ENCODE results near the gene FBN1.

The FBN1 gene

DNA sequence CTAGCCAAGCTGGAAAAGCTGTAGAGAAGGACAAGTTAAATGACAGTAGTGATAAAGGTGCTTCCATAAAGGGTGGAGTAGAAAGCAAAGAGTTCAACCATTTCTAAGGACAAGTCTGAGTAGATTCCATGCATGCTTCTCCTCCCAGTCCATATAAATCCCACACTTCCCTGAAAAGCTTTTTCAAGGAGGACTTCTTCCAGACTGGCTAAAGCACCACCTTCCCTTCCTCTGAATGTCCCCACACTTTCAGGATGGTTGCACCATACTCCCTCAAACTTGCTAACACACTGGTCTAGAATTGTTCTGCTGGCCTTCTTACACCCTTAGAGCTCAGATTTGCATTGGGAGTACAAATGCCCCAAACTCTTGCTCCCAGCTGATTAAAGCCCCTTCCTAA, 40.9 kb downstream of the FBN1 start:
- no peak for TF ChIP-seq FOXP2 (optimal IDR thresholded peaks at IDR 0.05; ENCODE audit: control extremely low read depth, extremely low read length, insufficient read depth)
- no peak for TF ChIP-seq POLR2AphosphoS5 (IDR thresholded peaks at IDR 0.05; ENCODE audit: borderline replicate concordance, low read depth, low read length)
- TF ChIP-seq EZH2 (IDR thresholded peaks at IDR 0.05), result no peak
- H3K27ac ChIP-seq, result no peak overlapping the region
- H3K9me3 ChIP-seq (ENCODE audit: low read depth, low read length), result no peaks in the 10 kb centered on the region
- H3K4me3 ChIP-seq, result no peak overlapping the region
- H3K9ac ChIP-seq (ENCODE audit: insufficient read length), result no peak overlapping the region
- DNase-seq (ENCODE audit: low read depth, low spot score), result no peak
- no peaks in the 10 kb centered on the region for H3K36me3 ChIP-seq (ENCODE audit: insufficient read depth, low read length)

- no peak for DNase-seq (ENCODE audit: low read depth, low spot score)
- Histone ChIP-seq H3K4me3 (no peak overlapping the region), H3K36me3 (ENCODE audit: insufficient read depth, low read length) (no peaks in the 10 kb centered on the region), H3K27ac (no peak overlapping the region), H3K9ac (ENCODE audit: insufficient read length) (no peak overlapping the region), H3K9me3 (ENCODE audit: low read depth, low read length) (no peaks in the 10 kb centered on the region)
- TF ChIP-seq POLR2AphosphoS5 (IDR thresholded peaks at IDR 0.05; ENCODE audit: borderline replicate concordance, low read depth, low read length) (no peak), EZH2 (IDR thresholded peaks at IDR 0.05) (no peak), FOXP2 (optimal IDR thresholded peaks at IDR 0.05; ENCODE audit: control extremely low read depth, extremely low read length, insufficient read depth) (no peak)
Observed at GRCh38 chr15:48603922-48604321, 41.6 kb downstream of the FBN1 start.

DNA sequence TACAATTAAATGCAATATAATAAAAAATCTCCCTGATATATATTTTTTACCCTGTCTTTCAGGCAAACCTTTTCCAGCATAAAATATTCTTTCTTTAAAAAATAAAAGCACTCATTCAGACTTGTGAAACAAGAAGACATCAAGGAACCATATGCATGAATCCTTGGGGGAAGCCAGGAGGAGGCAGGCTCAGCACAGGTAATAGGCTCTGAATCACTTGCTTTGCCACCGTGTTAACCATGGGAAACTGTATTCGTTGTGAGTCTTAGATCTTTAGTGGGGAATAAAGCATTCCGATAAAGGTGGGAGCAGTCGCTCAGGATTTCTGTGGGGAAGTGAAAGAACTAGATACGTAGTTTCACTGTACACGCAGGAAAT, 42.4 kb downstream of the FBN1 start:
- Histone ChIP-seq H3K9me3 (ENCODE audit: low read depth, low read length) (no peaks in the 10 kb centered on the region), H3K36me3 (ENCODE audit: insufficient read depth, low read length) (no peaks in the 10 kb centered on the region), H3K4me3 (peak overlapping the region; percentile 55; the same call in 1 of the 2 replicates), H3K27ac (peak overlapping the region; percentile 86), H3K9ac (ENCODE audit: insufficient read length) (no peak overlapping the region)
- TF ChIP-seq EZH2 (IDR thresholded peaks at IDR 0.05) (no peak), POLR2AphosphoS5 (IDR thresholded peaks at IDR 0.05; ENCODE audit: borderline replicate concordance, low read depth, low read length) (no peak), FOXP2 (optimal IDR thresholded peaks at IDR 0.05; ENCODE audit: control extremely low read depth, extremely low read length, insufficient read depth) (no peak)
- no peak for DNase-seq (ENCODE audit: low read depth, low spot score)

- peak overlapping the region; percentile 55 for H3K4me3 ChIP-seq
- TF ChIP-seq POLR2AphosphoS5 (IDR thresholded peaks at IDR 0.05; ENCODE audit: borderline replicate concordance, low read depth, low read length), result no peak
- TF ChIP-seq EZH2 (IDR thresholded peaks at IDR 0.05), result no peak
- TF ChIP-seq FOXP2 (optimal IDR thresholded peaks at IDR 0.05; ENCODE audit: control extremely low read depth, extremely low read length, insufficient read depth), result no peak
- peak; percentile 53 for DNase-seq (ENCODE audit: low read depth, low spot score)
- no peaks in the 10 kb centered on the region for H3K36me3 ChIP-seq (ENCODE audit: insufficient read depth, low read length)
- H3K9ac ChIP-seq (ENCODE audit: insufficient read length), result no peak overlapping the region
- H3K9me3 ChIP-seq (ENCODE audit: low read depth, low read length), result no peaks in the 10 kb centered on the region
- H3K27ac ChIP-seq, result peak overlapping the region; percentile 86
Observed at GRCh38 chr15:48602358-48603122, 43.0 kb downstream of the FBN1 start.

GRCh38 chr15:48601095-48601494, 44.4 kb downstream of the FBN1 start:
- Histone ChIP-seq H3K4me3 (no peak overlapping the region), H3K27ac (no peak overlapping the region), H3K9me3 (ENCODE audit: low read depth, low read length) (no peaks in the 10 kb centered on the region), H3K9ac (ENCODE audit: insufficient read length) (no peak overlapping the region), H3K36me3 (ENCODE audit: insufficient read depth, low read length) (no peaks in the 10 kb centered on the region)
- no peak for TF ChIP-seq POLR2AphosphoS5 (IDR thresholded peaks at IDR 0.05; ENCODE audit: borderline replicate concordance, low read depth, low read length)
- no peak for TF ChIP-seq FOXP2 (optimal IDR thresholded peaks at IDR 0.05; ENCODE audit: control extremely low read depth, extremely low read length, insufficient read depth)
- TF ChIP-seq EZH2 (IDR thresholded peaks at IDR 0.05), result no peak
- no peak for DNase-seq (ENCODE audit: low read depth, low spot score)

- no peak overlapping the region for H3K9ac ChIP-seq (ENCODE audit: insufficient read length)
- no peaks in the 10 kb centered on the region for H3K36me3 ChIP-seq (ENCODE audit: insufficient read depth, low read length)
- DNase-seq (ENCODE audit: low read depth, low spot score), result no peak
- no peak overlapping the region for H3K27ac ChIP-seq
- TF ChIP-seq FOXP2 (optimal IDR thresholded peaks at IDR 0.05; ENCODE audit: control extremely low read depth, extremely low read length, insufficient read depth), result no peak
- no peak for TF ChIP-seq EZH2 (IDR thresholded peaks at IDR 0.05)
- no peak for TF ChIP-seq POLR2AphosphoS5 (IDR thresholded peaks at IDR 0.05; ENCODE audit: borderline replicate concordance, low read depth, low read length)
- H3K4me3 ChIP-seq, result no peak overlapping the region
- no peaks in the 10 kb centered on the region for H3K9me3 ChIP-seq (ENCODE audit: low read depth, low read length)
Observed at GRCh38 chr15:48596841-48597240, 48.7 kb downstream of the FBN1 start.

DNA sequence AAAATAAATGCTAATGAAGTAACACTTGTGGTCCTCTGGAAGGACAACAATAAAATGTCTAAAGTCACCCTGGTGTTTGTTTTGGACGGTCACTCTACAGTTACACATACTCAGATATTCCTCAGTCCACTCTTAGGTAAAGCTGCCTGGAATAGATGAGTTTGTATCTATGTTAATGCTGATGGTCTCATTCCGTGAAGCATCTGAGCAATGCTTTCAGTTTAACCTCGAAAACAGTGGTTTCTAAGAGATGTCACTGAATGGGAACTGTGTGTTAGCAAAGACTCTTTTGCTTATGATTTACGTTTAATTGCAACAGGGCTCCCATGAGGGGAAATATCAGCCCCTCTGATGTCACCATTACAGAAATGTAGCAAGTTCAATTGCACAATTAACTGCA, 49.1 kb downstream of the FBN1 start:
- Histone ChIP-seq H3K36me3 (ENCODE audit: insufficient read depth, low read length) (no peaks in the 10 kb centered on the region), H3K9ac (ENCODE audit: insufficient read length) (no peak overlapping the region), H3K9me3 (ENCODE audit: low read depth, low read length) (no peaks in the 10 kb centered on the region), H3K4me3 (no peak overlapping the region), H3K27ac (no peak overlapping the region)
- no peak for DNase-seq (ENCODE audit: low read depth, low spot score)
- TF ChIP-seq EZH2 (IDR thresholded peaks at IDR 0.05), result no peak
- no peak for TF ChIP-seq POLR2AphosphoS5 (IDR thresholded peaks at IDR 0.05; ENCODE audit: borderline replicate concordance, low read depth, low read length)

DNA sequence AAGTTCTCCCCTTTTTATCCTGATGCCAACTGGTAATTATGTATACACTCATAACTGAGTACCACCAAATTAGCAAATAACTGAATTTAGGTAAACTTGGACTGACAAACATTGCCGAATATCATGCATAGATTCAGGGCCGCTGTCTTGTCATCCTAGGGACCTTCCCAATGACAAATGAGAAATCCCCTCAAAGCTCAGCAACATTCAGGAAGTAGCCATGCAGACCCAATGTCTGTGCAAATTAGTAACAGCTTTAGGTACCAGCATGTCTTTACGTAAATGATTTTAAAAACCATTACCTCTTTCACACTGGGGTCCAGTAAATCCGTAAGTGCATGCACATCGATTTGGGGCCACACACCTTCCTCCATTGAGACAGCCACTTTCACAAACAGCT, 49.5 kb downstream of the FBN1 start:
- Histone ChIP-seq H3K27ac (no peak overlapping the region), H3K9ac (ENCODE audit: insufficient read length) (no peak overlapping the region), H3K4me3 (no peak overlapping the region), H3K36me3 (ENCODE audit: insufficient read depth, low read length) (no peaks in the 10 kb centered on the region), H3K9me3 (ENCODE audit: low read depth, low read length) (no peaks in the 10 kb centered on the region)
- TF ChIP-seq FOXP2 (optimal IDR thresholded peaks at IDR 0.05; ENCODE audit: control extremely low read depth, extremely low read length, insufficient read depth) (no peak), EZH2 (IDR thresholded peaks at IDR 0.05) (no peak), POLR2AphosphoS5 (IDR thresholded peaks at IDR 0.05; ENCODE audit: borderline replicate concordance, low read depth, low read length) (no peak)
- DNase-seq (ENCODE audit: low read depth, low spot score), result no peak

DNA sequence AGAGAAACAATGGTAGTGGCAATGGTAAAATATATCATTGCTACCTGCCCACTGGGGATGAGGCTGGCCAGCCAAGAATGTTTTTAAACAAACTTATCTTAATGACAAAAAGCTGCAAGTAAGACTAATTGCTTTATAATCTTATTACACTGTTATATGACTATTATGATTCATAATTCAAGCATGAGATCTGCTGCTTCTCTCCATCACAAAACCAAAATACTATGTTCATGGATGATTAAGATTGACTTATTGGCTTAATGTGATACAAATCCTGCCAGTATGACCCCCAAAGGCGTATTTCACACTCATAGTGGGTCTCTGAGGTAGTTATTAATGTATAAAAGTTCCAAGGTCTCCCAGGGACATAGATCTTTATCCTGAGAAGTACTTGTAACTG, 52.6 kb downstream of the FBN1 start:
- Histone ChIP-seq H3K4me3 (no peak overlapping the region), H3K9me3 (ENCODE audit: low read depth, low read length) (no peaks in the 10 kb centered on the region), H3K9ac (ENCODE audit: insufficient read length) (no peak overlapping the region), H3K36me3 (ENCODE audit: insufficient read depth, low read length) (no peaks in the 10 kb centered on the region), H3K27ac (no peak overlapping the region)
- no peak for TF ChIP-seq POLR2AphosphoS5 (IDR thresholded peaks at IDR 0.05; ENCODE audit: borderline replicate concordance, low read depth, low read length)
- no peak for DNase-seq (ENCODE audit: low read depth, low spot score)
